Sigmoid colon (tissue), 4 donors: Measurements from ENCODE around the gene MOV10L1.

Experiments used
- POLR2A ChIP-seq, 2 donors: fragments of 450-650 bp; IDR thresholded peaks; one replicate each; pipeline ENCODE4 v1.6.1; 2016; ENCODE audit warnings: antibody characterized with exemption in 2 of 2, mild to moderate bottlenecking in 2 of 2, moderate library complexity in 2 of 2
- POLR2AphosphoS5 ChIP-seq, 4 donors: sonication (generic); formaldehyde crosslinking; IDR thresholded peaks; one replicate each; pipeline ENCODE4 v1.6.1; 2017; ENCODE audit warnings: antibody characterized with exemption in 4 of 4
- TF ChIP-seq, protein P1 (sequence below), 4 experiments: fragments of 450-650 bp in 3 of 4; fragments of 200-600 bp in 1 of 4; IDR thresholded peaks; one replicate each; pipeline ENCODE4 v1.5.1; 2016 to 2019; ENCODE audit warnings: antibody characterized with exemption in 4 of 4, mild to moderate bottlenecking in 3 of 4, moderate library complexity in 2 of 4

DNA sequence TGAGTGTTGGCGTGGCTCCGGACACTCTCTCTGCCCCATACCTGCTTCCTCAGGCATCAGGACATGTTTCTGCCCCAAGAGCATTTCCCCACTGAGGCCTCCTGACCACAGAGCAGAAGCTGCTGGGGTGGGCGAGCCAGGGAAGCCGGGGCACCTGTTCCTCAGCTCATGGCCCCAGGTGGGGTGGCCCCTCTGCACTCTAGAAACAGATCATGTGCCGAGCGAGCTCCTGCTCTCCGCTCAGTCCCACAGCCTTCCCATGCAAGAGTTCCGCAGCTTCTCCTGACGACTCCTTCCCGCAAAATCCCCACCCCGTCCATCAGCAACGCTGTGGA lies 58.3 kb downstream of the MOV10L1 start:
- TF ChIP-seq, protein P1, sequence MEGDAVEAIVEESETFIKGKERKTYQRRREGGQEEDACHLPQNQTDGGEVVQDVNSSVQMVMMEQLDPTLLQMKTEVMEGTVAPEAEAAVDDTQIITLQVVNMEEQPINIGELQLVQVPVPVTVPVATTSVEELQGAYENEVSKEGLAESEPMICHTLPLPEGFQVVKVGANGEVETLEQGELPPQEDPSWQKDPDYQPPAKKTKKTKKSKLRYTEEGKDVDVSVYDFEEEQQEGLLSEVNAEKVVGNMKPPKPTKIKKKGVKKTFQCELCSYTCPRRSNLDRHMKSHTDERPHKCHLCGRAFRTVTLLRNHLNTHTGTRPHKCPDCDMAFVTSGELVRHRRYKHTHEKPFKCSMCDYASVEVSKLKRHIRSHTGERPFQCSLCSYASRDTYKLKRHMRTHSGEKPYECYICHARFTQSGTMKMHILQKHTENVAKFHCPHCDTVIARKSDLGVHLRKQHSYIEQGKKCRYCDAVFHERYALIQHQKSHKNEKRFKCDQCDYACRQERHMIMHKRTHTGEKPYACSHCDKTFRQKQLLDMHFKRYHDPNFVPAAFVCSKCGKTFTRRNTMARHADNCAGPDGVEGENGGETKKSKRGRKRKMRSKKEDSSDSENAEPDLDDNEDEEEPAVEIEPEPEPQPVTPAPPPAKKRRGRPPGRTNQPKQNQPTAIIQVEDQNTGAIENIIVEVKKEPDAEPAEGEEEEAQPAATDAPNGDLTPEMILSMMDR (IDR thresholded peaks at IDR 0.05), result no peak
- no peak for TF ChIP-seq POLR2AphosphoS5 (IDR thresholded peaks at IDR 0.05)
- TF ChIP-seq POLR2A (IDR thresholded peaks at IDR 0.05), result no peak
